GM19043 (cell line): ENCODE measurements around the gene TNK1.
A peak's percentile ranks its signal among the peaks of the same experiment; 100 is the strongest.

Experiments used
- ATAC-seq: cut with Tn5 transposase; IDR thresholded peaks from one replicate; pipeline ENCODE4 v1.9.1; 2021; ENCODE audit warnings: low read depth; ENCODE audit not compliant: unreplicated experiment

The TNK1 gene

GRCh38 chr17:7428557-7428956 lies 47.7 kb downstream of the TNK1 start, which contains the start of gene SPEM3:
TSS of gene SPEM3 (plus strand) at chr17:7428857. CDS start at chr17:7428903, 46 bp downstream.
- no peak for ATAC-seq

GRCh38 chr17:7429722-7430121 lies 48.8 kb downstream of the TNK1 start:
- no peak for ATAC-seq

GRCh38 chr17:7431231-7431630 lies 50.3 kb downstream of the TNK1 start:
- no peak for ATAC-seq

- no peak for ATAC-seq
Observed at GRCh38 chr17:7432296-7432695, 51.4 kb downstream of the TNK1 start.

GRCh38 chr17:7435676-7436555 lies 55.0 kb downstream of the TNK1 start:
- peak; percentile 9 for ATAC-seq

GRCh38 chr17:7436556-7437368 lies 55.9 kb downstream of the TNK1 start:
- ATAC-seq: no peak

- ATAC-seq: no peak
Observed at GRCh38 chr17:7437369-7437863, 56.5 kb downstream of the TNK1 start.

- ATAC-seq: no peak
Observed at GRCh38 chr17:7437950-7438614, 57.2 kb downstream of the TNK1 start.

- no peak for ATAC-seq
Observed at GRCh38 chr17:7438656-7439460, 58.0 kb downstream of the TNK1 start.
